Measurements from ENCODE around the gene TCTN1. TPM values are rescaled to one million over a fixed set of nuclear protein-coding genes. Genes with fewer than 3 reads are reported as not detected.

Gene TCTN1
- total and polyA plus RNA-seq, 2 of the 4 experiments (the other 2 are of a cell fraction) = 11.7 to 18.8 TPM

- Histone ChIP-seq H4K91ac (ENCODE audit: insufficient read depth, low read depth, low read length) (no peak overlapping the region; the same call in 1 of the 2 replicates), H3K9ac (ENCODE audit: low read depth, low read length) (no peak overlapping the region), H4K20me1 (ENCODE audit: insufficient read depth, low read length) (peaks cover 20% of the 10 kb centered on the region), H3K9me1 (ENCODE audit: insufficient read depth, low read length) (no peaks in the 10 kb centered on the region), H3K4ac (ENCODE audit: low read depth, low read length) (no peak overlapping the region), H4K5ac (ENCODE audit: low read depth, low read length) (peak overlapping the region; percentile 37; the same call in 1 of the 2 replicates), H2AK9ac (replicated peaks; ENCODE audit: low read depth, low read length, poor library complexity) (no peak overlapping the region), H3K14ac (replicated peaks; ENCODE audit: low read depth, low read length) (no peak overlapping the region), H2BK20ac (ENCODE audit: low read depth, low read length) (no peak overlapping the region), H3K9me3 (ENCODE audit: control insufficient read depth, insufficient read depth, low read length) (no peaks in the 10 kb centered on the region), H3K79me1 (ENCODE audit: low read depth in 1 of 2, low read length in 2 of 2) (peaks cover 6 to 22% of the 10 kb centered on the region in 2 experiments; a peak in 2 of 4 replicates), H2AK5ac (ENCODE audit: low read depth, low read length) (no peak overlapping the region), H2BK120ac (ENCODE audit: low read depth, low read length) (0 out of 2 replicates have a peak overlapping the region, but pooled peaks have one; percentile 0), H3K27me3 (ENCODE audit: control insufficient read depth, insufficient read depth, low read length) (no peaks in the 10 kb centered on the region), H2BK15ac (ENCODE audit: low read depth, low read length) (no peak overlapping the region), H3K56ac (ENCODE audit: extremely low read depth, insufficient read depth, low read length) (no peak overlapping the region), H3K4me1 (ENCODE audit: control insufficient read depth, insufficient read depth, low read length) (peaks cover 8% of the 10 kb centered on the region), H2AFZ (replicated peaks; ENCODE audit: low read length, poor library complexity) (peak overlapping the region; percentile 16), H3K18ac (ENCODE audit: low read depth, low read length) (no peak overlapping the region), H4K8ac (ENCODE audit: low read depth in 2 of 2, low read length in 2 of 2) (peak overlapping the region in 1 of 2 experiments; percentile 72; a peak in 2 of 4 replicates), H3K36me3 (ENCODE audit: control insufficient read depth, insufficient read depth, low read length) (no peaks in the 10 kb centered on the region), H2BK5ac (ENCODE audit: low read depth, low read length, poor library complexity, severe bottlenecking) (peak overlapping the region; percentile 44), H3K4me2 (ENCODE audit: low read depth, low read length) (peak overlapping the region; percentile 15; the same call in 1 of the 2 replicates), H3K27ac (ENCODE audit: insufficient read depth, low read length) (no peak overlapping the region), H3K23ac (ENCODE audit: low read depth, low read length) (no peak overlapping the region), H3K4me3 (ENCODE audit: insufficient read depth, low read depth, low read length) (no peak overlapping the region)
- DNase-seq = peak; percentile 32
- CTCF ChIA-PET = no interaction called here
- POLR2A ChIA-PET (ENCODE audit: unreplicated experiment) = interaction anchor here (0.6 kb wide), 1 partner anchor 430 kb away, joined by 3 read pairs; no protein-coding TSS in a partner anchor
- no peak for ATAC-seq (ENCODE audit: low read depth)
- BruUV-seq (replicated peaks) = no TSS peak
- intact Hi-C loops (cut with micrococcal nuclease) = no loop called here
- in situ Hi-C loops (cut with MboI; ENCODE audit: low sequenced_read_pairs) = no loop called here
- 33% methylated on average over 4 of the region's 7 CpGs; no CpG with 5 or more reads in 1 of the 2 experiments for WGBS, 2 experiments (ENCODE audit: extremely low coverage in 2 of 2, insufficient read length in 1 of 2)
- TF ChIP-seq RCOR1 (IDR thresholded peaks at IDR 0.05; ENCODE audit: insufficient replicate concordance, low read length) = no peak
- TF ChIP-seq USF2 (IDR thresholded peaks at IDR 0.05; ENCODE audit: low read depth, low read length) = no peak
- TF ChIP-seq NFE2L2 (IDR thresholded peaks at IDR 0.05; ENCODE audit: low read depth, low read length) = no peak
- no peak for TF ChIP-seq FOS (IDR thresholded peaks at IDR 0.05; ENCODE audit: low read depth, low read length)
- TF ChIP-seq, protein P1, sequence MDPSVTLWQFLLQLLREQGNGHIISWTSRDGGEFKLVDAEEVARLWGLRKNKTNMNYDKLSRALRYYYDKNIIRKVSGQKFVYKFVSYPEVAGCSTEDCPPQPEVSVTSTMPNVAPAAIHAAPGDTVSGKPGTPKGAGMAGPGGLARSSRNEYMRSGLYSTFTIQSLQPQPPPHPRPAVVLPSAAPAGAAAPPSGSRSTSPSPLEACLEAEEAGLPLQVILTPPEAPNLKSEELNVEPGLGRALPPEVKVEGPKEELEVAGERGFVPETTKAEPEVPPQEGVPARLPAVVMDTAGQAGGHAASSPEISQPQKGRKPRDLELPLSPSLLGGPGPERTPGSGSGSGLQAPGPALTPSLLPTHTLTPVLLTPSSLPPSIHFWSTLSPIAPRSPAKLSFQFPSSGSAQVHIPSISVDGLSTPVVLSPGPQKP (IDR thresholded peaks at IDR 0.05; ENCODE audit: borderline replicate concordance, low read depth, low read length) = no peak
- no peak for TF ChIP-seq CEBPB (IDR thresholded peaks at IDR 0.05; ENCODE audit: low read depth, low read length)
- TF ChIP-seq MXI1 (IDR thresholded peaks at IDR 0.05; ENCODE audit: borderline replicate concordance, low read depth, low read length) = no peak
- no peak for TF ChIP-seq CHD1 (IDR thresholded peaks at IDR 0.05; ENCODE audit: low read depth, low read length)
- TF ChIP-seq RAD21 (IDR thresholded peaks at IDR 0.05; ENCODE audit: low read length) = no peak
- TF ChIP-seq RFX5 (IDR thresholded peaks at IDR 0.05; ENCODE audit: low read depth, low read length) = no peak
- TF ChIP-seq MAFK (IDR thresholded peaks at IDR 0.05; ENCODE audit: low read depth, low read length) = no peak
- no peak for TF ChIP-seq MAZ (IDR thresholded peaks at IDR 0.05; ENCODE audit: borderline replicate concordance, low read depth, low read length)
- TF ChIP-seq BHLHE40 (IDR thresholded peaks at IDR 0.05; ENCODE audit: low read depth, low read length) = no peak
- dilution Hi-C loops (cut with HindIII; ENCODE audit: low sequenced_read_pairs, unreplicated experiment) = no loop called here
Observed at GRCh38 chr12:110585231-110585799, 28.6 kb upstream of the TCTN1 start.

All from IMR-90 (cell line).